HG03064 (cell line): ENCODE results near the gene LMO4.

Experiments used
- ATAC-seq: cut with Tn5 transposase; IDR thresholded peaks from one replicate; pipeline ENCODE4 v1.9.1; 2021; ENCODE audit warnings: low read depth; ENCODE audit not compliant: unreplicated experiment

The LMO4 gene, protein sequence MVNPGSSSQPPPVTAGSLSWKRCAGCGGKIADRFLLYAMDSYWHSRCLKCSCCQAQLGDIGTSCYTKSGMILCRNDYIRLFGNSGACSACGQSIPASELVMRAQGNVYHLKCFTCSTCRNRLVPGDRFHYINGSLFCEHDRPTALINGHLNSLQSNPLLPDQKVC

DNA sequence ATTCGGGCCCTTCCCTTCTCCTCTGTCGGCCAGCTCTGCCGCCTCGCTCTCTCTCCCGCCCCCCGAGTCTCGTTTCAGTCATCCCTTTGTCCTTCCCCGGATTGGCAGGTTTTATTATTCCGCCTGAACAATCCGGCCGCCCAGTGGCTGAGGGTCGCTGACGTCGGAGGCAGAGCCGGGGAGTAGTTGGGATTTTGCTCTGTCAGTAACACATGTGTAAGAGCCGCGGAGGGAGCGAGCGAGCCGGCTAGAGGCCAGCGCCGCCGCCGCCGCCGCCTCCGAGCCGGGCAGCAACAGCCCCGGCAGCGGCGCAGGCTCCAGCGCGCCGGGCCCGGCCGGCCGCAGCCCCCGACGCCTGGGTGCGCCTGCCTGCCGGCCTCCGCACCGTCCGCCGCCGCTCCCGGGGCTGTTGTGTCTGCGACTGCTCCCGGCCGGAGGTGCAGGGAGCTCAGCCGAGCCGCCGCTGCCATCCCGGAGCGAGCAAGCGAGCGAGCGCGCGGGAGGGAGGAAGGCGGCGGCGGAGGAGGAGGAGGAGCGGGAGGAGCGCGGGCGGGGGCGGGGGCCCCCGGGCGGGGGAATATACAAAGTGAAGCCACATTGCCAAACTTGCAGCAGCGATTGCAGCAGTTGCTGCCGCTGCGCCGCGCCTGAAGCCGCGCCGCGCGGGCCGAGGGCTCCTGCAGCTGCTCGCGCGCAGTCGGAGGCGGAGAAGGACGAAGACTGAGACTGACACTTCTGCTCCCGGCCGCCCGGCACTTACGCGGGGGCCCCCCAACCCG lies at the start of gene LMO4:
TSS of gene LMO4 (plus strand) at position 609 of the 779 bp plus-strand sequence. CDS start 3,136 bp downstream, outside the sequence.
- peak; percentile 80 for ATAC-seq

DNA sequence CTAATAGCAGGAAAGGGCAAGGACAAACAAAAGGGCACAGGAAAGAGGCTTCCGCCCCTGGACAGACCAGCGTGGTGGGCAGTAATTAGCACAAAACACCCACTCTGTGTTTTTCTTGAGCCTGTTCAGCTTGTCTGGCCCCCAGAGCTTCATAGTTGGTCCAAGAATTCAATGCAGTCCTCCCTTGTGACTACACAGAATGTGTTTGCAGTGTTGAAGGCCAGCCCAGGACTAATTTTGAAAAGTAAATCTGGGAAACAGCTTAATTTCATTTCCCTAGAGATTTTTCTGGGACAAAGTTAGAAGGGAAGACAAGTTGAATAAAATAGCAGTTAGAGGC lies 49.2 kb upstream of the LMO4 start:
- no peak for ATAC-seq

DNA sequence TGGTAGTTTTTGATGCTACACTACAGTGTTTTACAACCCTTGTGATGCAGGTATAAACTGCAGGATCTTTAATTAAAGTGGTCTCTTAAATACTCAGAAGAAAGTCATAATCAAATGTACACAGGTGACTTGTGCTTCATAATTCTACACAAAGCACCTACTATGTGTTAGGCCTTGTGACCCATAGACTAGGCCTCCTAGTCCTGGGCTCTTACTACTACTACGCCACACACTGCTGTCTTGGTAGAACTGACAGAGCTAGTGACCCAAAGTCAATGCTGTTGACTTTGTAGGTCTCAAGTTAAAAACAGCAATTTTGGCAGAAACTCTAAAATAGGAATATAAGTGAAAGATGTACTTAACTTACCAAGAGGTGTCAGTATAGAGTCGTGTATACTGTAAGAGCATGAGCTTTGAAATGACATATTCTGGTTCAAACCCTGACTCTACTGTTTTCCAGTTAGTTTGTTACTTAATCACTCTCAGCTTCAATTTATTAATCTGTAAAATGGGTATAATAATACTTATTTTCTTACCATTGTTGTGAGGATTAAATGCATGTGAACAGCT lies 48.6 kb upstream of the LMO4 start:
- ATAC-seq: no peak

DNA sequence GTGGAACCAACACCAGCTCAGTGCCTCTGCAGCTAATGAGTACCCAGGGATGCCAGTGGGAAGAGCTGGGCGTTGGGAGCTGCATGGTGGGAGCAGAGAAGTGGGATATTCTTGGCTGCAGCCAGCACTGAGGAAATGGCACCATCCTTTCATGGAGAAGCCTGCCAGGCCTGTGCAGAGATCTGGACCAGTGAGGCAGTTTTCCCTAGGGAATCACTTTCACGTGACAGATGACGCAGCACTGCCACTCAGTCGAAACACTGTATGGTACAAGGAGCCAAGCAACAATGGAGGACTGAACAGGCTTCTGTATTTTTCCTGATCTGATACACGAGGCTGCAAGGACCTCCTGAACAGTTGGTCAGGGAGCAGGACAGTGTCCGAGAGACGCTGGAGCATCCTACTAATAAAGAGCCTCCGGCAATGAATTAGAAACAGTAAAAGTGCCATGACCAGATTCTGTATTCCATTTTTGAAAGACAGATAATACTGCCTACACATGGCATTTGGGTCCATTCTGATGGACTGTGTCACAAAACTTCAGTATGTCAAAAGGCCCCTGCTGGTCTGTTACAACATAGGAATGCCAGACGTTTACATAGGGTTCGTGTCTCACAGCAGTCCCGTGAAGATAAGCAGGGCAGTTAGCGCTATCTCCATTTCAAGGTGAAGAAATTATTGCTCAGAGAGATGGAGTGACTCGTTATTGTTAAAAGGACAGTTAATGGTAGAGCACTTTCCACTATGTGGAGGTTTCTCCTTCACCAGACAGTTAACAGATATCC lies 44.0 kb upstream of the LMO4 start:
- no peak for ATAC-seq

DNA sequence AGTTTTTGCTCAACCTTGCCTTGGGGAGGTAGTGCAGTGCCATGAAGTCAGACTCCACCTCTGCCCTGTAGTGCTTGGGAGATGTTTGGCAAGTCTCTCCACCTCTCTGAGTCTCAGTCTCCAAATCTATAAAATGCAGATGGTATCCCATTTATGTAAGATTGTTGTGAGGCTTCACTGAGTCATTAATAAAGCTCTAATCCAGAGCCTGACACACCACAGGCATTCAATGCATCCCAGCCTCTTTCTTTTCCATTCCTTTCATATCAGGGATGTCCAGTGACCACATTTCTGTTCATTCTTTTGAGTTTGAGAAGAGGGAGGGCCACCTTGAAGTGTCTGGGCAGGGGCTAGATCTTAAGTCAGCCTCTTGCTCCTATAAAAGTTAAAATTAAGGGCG lies 37.6 kb upstream of the LMO4 start:
- no peak for ATAC-seq

DNA sequence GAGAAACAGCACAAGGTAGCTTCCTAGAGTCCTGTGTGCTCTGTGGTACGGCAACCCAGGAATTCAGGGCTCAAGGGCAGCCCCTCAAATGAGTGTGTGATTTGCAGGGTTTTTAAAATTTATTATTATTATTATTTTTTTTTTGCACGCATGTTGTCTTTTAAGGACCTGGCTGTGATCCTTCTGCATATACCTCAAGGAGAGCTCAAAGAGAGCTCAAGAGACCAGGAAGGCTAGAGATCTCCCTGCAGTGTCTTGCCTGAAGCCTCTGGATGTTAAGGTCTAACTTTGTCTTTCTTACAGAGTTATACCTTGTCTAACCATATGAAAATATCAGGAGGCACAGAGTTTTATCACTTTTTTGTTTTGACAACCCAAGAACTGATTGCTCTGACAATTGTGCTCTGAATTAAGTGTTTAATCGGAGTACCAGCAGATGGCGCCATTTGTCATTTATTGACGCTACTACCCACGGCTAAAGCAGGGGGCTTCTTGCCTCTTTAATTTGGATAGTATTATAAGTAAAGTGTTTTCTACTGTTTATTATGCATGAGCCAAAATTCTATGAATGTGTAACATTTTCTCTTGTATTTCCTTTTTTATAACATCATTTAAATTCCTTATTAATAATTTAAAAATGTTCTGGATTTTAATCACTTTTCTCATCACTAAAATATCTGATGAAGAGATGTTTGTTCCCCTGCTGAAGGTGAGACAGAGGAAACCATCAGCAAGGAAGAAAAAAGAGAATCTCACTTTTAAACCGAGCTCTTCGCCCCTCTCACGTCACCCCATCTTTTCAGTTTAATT lies 35.8 kb upstream of the LMO4 start:
- no peak for ATAC-seq

DNA sequence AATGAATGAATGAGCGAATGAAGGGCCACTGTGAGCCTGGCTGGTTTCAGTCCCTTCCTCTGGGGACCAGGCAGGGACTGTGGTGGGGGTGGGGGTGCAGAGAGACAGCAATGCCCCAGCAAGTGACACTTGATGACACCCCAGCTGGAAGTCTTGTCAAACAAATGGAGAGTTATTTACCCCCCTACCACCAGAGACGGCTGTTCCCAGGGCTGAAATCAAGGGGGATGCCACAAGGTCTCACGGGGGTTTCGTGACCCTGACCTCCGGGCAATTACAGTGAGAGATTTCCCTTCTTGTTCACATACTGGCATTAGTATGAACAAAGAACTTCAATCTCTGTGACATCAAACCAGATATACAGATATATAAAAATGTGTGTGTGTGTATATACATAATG lies 34.0 kb upstream of the LMO4 start:
- ATAC-seq: no peak

DNA sequence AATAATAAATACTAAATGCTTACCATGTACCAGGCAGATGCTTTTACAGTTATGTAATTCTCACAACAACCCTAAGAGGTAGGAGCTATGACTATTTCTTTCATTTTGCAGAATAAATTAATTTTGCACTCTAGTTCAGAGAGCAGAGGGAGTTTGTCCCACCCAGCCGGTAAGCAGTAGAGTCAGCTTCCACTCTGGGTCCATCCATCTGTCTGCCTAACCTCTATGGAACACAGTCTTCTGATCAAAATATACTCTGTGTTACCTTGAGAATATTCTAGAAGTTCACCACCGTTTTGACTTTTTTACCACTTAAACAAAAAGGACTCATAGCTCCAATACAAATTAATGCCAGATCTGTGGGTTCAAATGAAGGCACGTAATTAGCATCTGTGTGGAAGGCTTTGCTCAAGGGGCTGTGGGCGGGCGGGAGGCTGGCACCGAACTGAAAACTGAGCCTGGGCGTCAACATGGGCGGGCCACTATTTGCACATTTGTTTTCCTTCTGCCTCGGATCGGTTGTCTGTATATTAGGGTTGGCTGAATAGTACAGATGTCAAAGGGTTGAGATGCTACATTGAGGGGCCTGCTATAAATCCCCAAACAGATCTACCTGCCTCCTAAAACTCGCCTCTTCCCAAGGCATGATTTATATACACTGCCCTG lies 33.1 kb upstream of the LMO4 start:
- no peak for ATAC-seq

DNA sequence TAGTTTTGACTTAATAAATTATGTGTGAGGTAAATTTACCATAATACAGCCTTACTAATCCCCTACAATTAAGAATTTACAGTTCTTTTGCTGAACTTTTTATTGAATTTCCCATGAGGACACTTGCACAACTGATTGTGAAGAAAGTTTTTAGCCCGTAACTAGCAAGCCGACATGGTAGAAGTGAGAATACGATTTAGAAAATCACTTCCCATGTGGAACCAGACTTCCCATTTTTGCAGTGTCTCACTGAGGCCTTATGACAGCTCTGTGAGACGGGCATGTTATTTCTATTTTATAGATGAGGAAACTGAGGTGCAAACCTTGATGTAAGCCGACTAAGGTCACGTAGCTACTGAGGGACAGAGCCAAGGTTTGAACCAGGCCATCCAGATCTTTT lies 32.5 kb upstream of the LMO4 start:
- no peak for ATAC-seq

DNA sequence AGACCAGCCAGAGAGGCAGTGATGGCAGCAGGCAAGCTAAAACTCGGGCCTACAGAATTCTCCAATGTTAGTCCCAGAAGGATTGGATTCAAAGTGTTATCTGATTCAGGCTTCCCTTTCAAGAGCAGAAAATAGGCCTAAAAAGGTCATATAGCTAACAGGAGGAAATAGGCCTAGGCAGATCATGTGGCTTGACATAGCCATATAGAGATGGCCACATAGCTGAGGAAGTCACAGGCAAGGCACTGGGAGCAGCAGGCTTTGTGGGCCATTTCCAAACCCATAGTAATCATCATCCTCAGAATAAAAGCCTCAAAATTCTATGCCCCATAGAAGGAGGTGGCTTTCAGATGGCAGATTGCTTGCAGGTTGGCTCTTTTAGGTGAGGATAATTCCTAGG lies 29.0 kb upstream of the LMO4 start:
- ATAC-seq: no peak

DNA sequence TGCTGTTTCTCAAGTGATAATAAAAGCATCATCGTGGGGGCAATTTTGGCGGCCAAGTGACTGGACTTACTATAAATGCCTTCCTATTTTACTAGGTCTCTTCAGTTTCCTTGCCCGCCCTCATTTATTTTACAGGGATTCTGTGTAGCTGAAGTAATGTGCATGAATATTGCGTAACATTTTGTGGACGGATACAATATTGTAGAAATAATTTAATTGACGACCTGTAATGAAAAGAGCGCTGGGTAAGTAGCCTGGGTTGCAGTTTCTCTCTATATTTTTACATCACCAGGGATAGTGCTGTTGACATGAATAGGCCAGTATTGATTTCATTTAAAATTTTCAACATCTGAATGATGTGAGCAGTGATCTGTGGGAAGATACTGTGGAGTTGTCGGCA lies 28.1 kb upstream of the LMO4 start:
- no peak for ATAC-seq

DNA sequence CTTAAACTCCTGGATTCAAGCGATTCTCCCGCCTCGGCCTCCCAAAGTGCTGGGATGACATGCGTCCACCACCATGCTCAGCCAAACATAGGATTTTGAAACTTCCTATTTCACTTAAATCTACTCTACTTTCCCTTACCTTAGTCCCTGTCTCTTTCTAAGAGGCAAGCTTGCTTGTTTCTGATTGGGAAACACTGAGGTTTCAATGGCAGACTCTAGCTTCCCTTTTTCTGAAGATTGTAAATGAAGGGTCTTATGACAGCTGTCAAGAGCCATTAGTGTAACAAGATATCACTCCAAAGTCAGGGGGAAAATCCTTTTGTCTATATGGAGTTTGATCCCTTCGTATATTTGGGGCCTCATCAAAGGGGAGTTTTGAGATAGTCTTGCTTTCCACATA lies 23.5 kb upstream of the LMO4 start:
- no peak for ATAC-seq

DNA sequence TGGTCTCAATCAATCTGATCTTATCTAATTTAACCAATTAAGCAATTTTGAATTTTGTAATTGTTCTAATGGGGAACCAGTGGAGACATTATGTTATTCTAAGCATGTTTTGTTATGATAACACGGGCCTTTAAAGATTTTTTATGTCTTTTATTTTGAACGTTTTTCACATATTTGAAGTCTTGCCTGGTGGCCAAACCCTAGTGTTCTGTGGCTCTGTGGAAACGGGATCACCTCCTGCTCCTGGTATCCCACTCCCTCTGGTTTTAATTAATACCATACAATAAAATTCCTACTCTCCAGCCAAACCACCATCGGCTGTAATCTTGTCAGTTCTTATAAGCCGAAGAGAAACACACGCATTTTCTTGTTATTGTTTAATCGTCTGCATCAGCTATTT lies 22.9 kb upstream of the LMO4 start:
- no peak for ATAC-seq

DNA sequence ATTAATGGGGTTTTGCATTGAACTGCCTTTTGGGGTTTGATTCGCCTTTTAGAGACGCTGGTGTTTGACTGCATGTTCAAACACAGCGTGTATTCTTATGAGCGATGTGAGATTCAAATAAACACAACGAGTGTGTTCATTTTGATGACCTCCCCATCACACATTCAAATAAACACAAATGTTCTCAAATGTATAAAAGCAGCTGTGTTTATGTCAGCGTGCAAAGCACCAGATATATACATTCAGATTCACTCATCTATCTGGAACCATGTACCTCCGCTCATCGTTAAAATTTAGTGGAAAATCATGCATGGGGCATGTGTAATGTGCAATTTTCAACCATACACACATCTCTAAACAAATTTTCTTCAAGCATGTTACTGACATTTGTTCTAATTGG lies 21.4 kb upstream of the LMO4 start:
- no peak for ATAC-seq

DNA sequence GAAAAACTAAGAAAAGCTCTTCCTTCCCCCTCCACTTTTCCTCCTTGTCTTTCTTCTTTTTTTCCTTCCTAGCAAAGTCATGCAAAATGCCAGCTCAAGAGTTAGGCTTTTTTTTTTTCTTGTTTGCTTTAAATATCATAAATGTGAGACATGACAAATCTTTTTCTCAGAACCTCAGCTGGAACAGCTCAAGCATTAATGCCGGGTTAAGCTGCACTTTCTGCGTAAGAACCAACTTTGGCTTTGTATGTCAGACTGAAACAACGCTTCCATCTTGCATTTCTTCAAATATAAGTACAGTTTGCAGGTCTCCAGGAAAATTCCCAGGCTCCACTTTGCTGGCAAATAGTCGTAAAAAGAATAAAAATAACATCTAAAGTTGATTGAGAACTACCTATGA lies 20.7 kb upstream of the LMO4 start:
- ATAC-seq: no peak

DNA sequence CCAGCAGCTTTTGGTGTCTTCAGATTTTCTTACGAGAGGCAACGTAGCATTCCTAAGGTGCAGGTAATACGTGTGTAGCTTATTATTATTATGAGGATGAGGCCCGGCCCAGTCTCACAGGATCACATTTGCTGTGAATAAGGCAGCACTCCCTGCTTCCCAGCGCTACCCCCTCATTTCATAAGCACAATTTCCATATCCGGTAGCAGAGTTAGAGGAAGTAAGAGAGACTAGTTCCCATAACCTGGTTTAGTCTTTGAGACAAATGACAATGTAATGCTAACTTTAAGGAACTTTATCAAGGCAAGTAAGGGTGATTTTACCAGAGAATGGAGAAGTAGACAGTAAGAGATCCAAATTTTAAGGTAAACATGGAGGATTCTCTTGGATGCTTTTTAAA lies 14.6 kb upstream of the LMO4 start:
- no peak for ATAC-seq

DNA sequence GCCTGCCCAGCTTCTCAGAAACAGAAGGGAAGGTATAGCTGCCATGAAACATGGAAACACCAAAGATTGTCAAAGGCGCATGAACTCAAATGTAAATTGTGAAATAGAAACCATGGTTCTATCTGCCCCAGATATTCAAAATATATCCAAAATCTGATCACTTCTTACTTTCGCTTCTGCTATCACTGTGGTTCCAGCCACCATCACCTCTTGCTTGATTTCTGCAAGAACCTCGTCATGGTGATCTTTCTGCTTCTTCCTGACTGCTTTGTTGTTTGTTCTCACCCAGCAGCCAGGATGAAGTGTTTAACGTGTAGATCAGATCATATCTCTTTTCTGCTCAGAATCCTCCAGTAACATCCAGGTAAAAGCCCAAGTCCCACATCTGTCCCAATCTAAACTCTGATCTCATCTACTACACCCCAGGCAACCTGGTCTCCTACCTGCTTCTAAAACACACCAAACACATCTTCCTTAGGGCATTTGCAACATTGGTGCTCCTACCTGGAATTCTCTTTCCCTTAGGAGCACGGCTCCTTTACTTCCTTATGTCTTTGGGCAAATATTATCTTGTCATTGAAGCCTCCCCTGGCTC lies 10.5 kb upstream of the LMO4 start:
- no peak for ATAC-seq

DNA sequence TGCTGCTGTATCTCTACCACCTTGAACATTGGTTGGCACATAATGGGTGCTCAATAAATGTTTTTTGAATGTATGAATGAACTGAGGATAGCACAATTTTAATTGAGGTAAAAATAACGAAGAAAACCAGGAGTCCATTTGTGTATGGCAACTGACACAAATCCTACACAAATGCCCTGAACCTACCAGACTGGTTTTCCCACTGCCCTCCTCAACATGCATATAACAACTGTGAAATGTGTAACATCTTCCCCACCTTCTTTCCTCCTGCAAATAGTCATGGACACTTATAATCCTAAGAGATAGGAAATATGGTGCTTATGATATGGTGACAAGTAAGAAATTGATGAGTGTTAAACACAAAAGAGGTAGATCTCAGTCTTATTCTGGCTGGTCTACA lies 9.9 kb upstream of the LMO4 start:
- ATAC-seq: no peak

DNA sequence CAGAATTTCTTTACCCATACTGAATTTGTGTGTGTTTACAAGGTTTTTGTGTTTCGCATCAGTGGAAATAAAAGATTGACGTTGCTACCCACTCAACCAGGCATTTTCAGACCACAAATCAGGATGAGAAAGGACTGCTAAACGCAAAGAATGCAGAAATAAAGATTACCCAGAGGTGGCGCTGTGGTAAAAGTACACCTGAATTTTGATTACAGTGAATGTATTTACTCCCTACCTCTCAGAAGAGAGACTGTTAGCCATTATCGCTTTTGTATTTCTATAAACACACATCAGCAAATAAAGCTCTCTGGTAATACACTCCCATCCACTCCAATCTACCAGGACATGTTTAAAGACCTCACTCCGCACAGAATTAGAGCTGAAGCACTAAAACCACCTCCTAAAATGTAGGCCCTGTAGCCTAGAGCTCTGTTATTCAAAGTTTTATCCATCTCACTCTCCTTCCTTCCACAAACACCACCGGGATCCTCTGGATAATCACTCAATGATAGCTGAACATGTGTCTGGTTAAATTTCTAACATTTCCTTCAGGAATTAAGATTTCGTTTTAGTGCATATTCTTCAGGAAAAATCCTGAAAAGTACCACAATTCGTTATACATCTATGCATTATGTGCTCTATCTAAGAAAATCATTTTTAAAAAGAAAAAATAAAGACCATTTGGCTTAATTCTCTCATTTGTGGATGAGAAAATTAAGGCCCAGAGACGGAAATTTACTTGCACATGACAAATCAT lies 2.5 kb upstream of the LMO4 start:
- ATAC-seq: no peak
